Kidney (tissue), 14 donors: ENCODE data around the gene RBM44. TPM values are rescaled to one million over a fixed set of nuclear protein-coding genes. Genes with fewer than 3 reads are reported as not detected.

ENCODE experiments used
- DNase-seq, 5 donors: peaks; one replicate each; pipeline ENCODE4 v3.0.0-alpha.2; 2013 to 2020
- FAIRE-seq: peaks from 2 replicates; lab custom pipeline; 2012; peaks lifted over from hg19 to GRCh38; lab: Jason Lieb, UNC
- H3K27ac ChIP-seq, 2 donors: one replicate each; pipeline ENCODE4 v1.7.0; 2013; ENCODE audit warnings: low read depth in 2 of 2, low read length in 2 of 2, inconsistent platforms in 1 of 2
- H3K27me3 ChIP-seq: one replicate; pipeline ENCODE4 v1.7.1; 2013; ENCODE audit warnings: low read length, inconsistent platforms; ENCODE audit not compliant: control insufficient read depth, insufficient read depth
- H3K36me3 ChIP-seq, 3 donors: one replicate each; pipeline versions ENCODE4 v1.7.0 to v1.7.1; 2013; ENCODE audit warnings: low read length in 3 of 3, control low read depth in 1 of 3, inconsistent platforms in 1 of 3; ENCODE audit not compliant: insufficient read depth in 3 of 3, control insufficient read depth in 2 of 3
- H3K4me1 ChIP-seq, 3 donors: one replicate each; pipeline versions ENCODE4 v1.7.0 to v1.7.1; 2013; ENCODE audit warnings: low read length in 3 of 3, inconsistent platforms in 1 of 3, low read depth in 1 of 3; ENCODE audit not compliant: control insufficient read depth in 2 of 3, insufficient read depth in 2 of 3
- H3K4me3 ChIP-seq, 3 donors: one replicate each; pipeline versions ENCODE4 v1.7.0 to v1.8.1; 2013; ENCODE audit warnings: low read length in 3 of 3, control low read depth in 1 of 3, inconsistent platforms in 1 of 3
- H3K9ac ChIP-seq, 3 donors: one replicate each; pipeline versions ENCODE4 v1.7.0 to v1.7.1; 2013; ENCODE audit warnings: low read length in 3 of 3, control low read depth in 1 of 3, inconsistent platforms in 1 of 3
- H3K9me3 ChIP-seq, 3 donors: one replicate each; pipeline versions ENCODE4 v1.7.0 to v1.7.1; 2013; ENCODE audit warnings: low read length in 3 of 3, control low read depth in 1 of 3, inconsistent platforms in 1 of 3; ENCODE audit not compliant: control insufficient read depth in 2 of 3, insufficient read depth in 1 of 3
- intact Hi-C: fragments of 100-400 bp; cut with DNase I; formaldehyde crosslinking; loops from one replicate; pipeline ENCODE4 v1.11.1; 2022
- polyA plus RNA-seq: library from polyadenylated mRNA; stranded (reverse); fragments of 350-450 nt; fragmentation: Illumina TruSeq; extraction: RNeasy Lipid Tissue Mini Kit (QIAGEN cat#74804); gene quantifications from one replicate; pipeline ENCODE4 v1.2.3, GENCODE V29; 2014; ENCODE audit warnings: low read depth, low replicate concordance; ENCODE audit not compliant: insufficient read depth
- total RNA-seq: library from RNA; stranded (reverse); fragmentation: NEBNext Ultra II Directional; extraction: Animal tissue kit (Norgen Biotek cat#: 25700); gene quantifications from one replicate; pipeline ENCODE4 v1.2.1, GENCODE V29; 2021
- TF ChIP-seq, protein P1 (sequence below): IDR thresholded peaks from 3 replicates; pipeline ENCODE4 v1.5.1; 2012; ENCODE audit warnings: mild to moderate bottlenecking, moderate library complexity, borderline replicate concordance; ENCODE audit not compliant: insufficient read depth; ENCODE audit errors: extremely low read depth
- donor health status: control.
- donor health status: control.
- donor health status: control.
- donor health status: control.
- donor health status: control.
- donor health status: DM: yes; HTN: yes; CAD: no.
- donor health status: Normal renal cell carcinoma (clear cell type).

Gene RBM44
- total and polyA plus RNA-seq, 2 donors from 2014 or later: 0.72 TPM; not detected in 1

GRCh38 chr2:237889811-237890210 is 91.2 kb downstream of the RBM44 start:
- FAIRE-seq: no peak
- DNase-seq: peak in 2 of 5 donors; percentile 12 to 56
- intact Hi-C loops: no loop called here
- Histone ChIP-seq H3K4me1 (no peaks in the 10 kb centered on the region), H3K9me3 (no peaks in the 10 kb centered on the region), H3K27ac (no peak overlapping the region), H3K27me3 (no peaks in the 10 kb centered on the region), H3K4me3 (no peak overlapping the region), H3K36me3 (no peaks in the 10 kb centered on the region), H3K9ac (no peak overlapping the region)
- TF ChIP-seq, protein P1, sequence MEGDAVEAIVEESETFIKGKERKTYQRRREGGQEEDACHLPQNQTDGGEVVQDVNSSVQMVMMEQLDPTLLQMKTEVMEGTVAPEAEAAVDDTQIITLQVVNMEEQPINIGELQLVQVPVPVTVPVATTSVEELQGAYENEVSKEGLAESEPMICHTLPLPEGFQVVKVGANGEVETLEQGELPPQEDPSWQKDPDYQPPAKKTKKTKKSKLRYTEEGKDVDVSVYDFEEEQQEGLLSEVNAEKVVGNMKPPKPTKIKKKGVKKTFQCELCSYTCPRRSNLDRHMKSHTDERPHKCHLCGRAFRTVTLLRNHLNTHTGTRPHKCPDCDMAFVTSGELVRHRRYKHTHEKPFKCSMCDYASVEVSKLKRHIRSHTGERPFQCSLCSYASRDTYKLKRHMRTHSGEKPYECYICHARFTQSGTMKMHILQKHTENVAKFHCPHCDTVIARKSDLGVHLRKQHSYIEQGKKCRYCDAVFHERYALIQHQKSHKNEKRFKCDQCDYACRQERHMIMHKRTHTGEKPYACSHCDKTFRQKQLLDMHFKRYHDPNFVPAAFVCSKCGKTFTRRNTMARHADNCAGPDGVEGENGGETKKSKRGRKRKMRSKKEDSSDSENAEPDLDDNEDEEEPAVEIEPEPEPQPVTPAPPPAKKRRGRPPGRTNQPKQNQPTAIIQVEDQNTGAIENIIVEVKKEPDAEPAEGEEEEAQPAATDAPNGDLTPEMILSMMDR: no peak

Other genes with a start within 250 kb of the RBM44 start
- not detected for gene PRLH, start 232.2 kb upstream of the RBM44 start, total RNA-seq
- gene PRLH, start 232.2 kb upstream of the RBM44 start, polyA plus RNA-seq: not detected
- gene RAB17, start 208.0 kb upstream of the RBM44 start, total RNA-seq: 59.1 TPM
- gene RAB17, start 208.0 kb upstream of the RBM44 start, polyA plus RNA-seq: 151 TPM
- gene LRRFIP1, start 171.2 kb upstream of the RBM44 start, total RNA-seq: 204 TPM
- gene LRRFIP1, start 171.2 kb upstream of the RBM44 start, polyA plus RNA-seq: 39.1 TPM
- gene RAMP1, start 60.8 kb downstream of the RBM44 start, total RNA-seq: 8.8 TPM
- gene RAMP1, start 60.8 kb downstream of the RBM44 start, polyA plus RNA-seq: 17.3 TPM
- 34.5 TPM for gene UBE2F, start 168.2 kb downstream of the RBM44 start, total RNA-seq
- gene UBE2F, start 168.2 kb downstream of the RBM44 start, polyA plus RNA-seq: 68.7 TPM